NCI-H526 (cell line): ENCODE results near the gene CDH4.
"Not testable (repeated sequence)": the region's sequence is repeated elsewhere in the genome, so short reads cannot be mapped to it uniquely, and the experiment has no call there.

ENCODE experiments used
- DNase-seq, 2 experiments: peaks; one replicate each; lab custom pipeline; 2025; lab: John Stamatoyannopoulos, UW

Gene CDH4

GRCh38 chr20:61958773-61959700 is 707.0 kb downstream of the CDH4 start:
- DNase-seq: no peak

DNA sequence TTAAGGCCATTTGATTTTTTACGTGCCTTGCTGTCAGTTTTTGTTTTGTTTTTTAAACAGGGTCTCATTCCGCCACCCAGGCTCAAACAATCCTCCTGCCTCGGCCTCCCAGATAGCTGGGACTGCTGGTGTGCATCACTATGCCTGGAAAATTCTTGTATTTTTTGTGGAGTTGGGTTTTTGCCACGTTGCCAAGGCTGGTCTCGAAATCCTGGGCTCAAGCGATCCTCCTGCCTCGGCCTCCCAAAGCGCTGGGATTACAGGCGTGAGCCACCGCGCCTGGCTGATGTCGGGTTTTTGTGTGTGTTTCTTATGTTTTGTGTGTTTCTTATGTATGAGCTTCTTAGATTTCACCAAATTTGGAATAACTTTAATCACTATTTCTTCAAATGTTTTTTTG is 708.8 kb downstream of the CDH4 start:
- DNase-seq: no peak

GRCh38 chr20:61963149-61963548 is 711.1 kb downstream of the CDH4 start:
- no peak for DNase-seq

- no peak for DNase-seq
These were observed 712.0 kb downstream of the CDH4 start for GRCh38 chr20:61963885-61964674.

GRCh38 chr20:61964675-61965605 is 712.9 kb downstream of the CDH4 start:
- peak in 1 of 2 experiments; percentile 31 for DNase-seq

DNA sequence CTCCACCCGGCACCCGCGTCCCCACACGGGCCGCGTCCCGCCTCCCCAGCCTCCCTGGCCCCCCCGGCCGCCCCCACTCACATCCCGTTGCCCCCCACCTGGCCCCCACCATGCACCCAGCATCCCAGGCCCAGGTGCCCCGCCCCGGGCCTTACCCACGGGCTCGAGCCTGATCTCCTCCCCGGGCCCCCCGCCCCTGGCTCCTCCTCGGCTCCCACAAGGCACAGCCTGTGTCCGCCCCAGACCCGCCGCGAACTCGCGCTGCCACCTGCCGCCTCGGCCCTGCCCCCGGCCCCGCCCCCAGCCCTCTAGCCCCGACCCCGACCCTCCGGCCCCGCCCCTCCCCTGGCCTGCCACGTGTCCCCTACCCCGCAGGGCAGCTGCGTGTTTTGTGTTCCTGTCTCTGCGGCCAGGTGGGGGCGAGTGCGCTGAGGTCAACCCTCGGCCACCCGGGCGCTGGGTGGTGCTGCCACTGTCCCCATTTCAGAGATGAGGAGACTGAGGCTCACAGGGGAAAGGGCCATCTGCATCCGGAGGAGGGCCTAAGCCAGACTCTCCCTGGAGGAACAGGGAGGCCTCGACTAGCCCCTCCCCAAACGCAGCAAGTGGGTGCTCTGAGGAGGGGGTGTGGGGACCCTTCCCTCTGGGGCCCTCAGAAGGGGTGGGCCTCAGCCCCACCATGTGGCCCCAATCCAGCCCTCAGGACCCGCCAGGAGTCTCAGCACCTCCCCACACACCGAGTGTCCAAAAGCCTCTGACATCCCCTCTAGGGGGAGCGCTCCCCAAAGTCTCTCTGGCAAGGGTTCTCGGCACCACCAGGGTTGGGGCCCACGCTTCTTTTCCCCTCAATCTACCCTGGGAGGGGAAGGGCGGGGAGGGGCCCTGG is 713.8 kb downstream of the CDH4 start:
- peak in 1 of 2 experiments; percentile 67 for DNase-seq

GRCh38 chr20:61966492-61967244 is 714.6 kb downstream of the CDH4 start:
- DNase-seq: no peak

DNA sequence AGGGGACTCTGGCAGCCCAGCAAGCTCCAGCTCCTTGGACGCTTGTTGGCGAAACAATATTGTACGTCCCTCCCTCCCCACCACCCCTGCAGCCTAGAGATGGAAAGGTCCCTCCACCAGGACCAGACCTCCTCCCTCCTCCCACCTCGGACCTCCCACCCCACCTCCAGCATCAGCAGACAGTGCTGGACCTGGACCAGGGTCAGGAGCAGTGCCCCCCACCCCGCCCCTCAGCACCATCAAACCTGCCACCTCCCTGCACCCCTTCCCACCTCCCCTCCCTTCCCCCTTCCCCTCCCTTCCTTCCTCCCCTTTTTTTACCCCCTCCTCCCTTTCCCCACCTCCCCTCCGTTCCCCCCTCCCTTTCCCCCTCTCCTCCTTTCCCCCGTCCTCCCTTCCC is 715.2 kb downstream of the CDH4 start:
- no peak for DNase-seq

DNA sequence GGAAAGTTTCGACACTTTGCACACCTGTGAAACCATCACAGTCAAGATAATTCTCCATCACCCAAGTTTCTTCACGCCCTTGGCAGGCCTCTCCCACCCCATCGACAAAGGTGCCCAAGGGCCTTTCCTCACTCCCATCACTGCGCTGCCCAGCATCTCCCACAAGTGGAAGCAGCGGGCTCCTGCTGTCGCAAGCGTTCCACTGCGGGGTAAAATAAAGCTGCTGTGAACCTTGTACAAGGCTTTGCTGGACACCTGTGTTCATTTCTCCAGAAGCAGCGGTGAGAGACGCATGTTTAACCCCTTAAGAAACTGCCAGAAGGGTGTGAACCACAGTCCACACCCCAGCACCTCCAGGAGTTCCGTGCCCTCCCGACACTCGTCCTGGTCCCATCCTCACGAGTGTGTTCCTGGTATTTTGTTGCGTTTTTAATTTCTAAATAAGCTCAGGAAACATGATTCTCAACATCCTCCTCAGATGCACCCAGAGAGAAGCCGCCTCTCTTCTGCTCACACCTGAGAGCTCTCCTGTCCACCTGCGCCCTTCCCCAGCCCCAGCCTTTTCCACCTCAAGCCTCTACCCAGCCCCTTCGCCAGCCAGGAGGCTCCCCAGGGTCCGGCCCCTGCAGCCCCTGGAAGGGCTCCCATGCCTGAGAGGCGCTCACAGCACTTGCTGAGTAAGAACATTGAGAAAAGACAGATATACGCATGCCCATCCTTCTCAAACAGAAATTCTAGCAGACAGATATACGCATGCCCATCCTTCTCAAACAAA is 716.2 kb downstream of the CDH4 start:
- DNase-seq: no peak

GRCh38 chr20:61968932-61969331 is 716.9 kb downstream of the CDH4 start:
- no peak for DNase-seq

DNA sequence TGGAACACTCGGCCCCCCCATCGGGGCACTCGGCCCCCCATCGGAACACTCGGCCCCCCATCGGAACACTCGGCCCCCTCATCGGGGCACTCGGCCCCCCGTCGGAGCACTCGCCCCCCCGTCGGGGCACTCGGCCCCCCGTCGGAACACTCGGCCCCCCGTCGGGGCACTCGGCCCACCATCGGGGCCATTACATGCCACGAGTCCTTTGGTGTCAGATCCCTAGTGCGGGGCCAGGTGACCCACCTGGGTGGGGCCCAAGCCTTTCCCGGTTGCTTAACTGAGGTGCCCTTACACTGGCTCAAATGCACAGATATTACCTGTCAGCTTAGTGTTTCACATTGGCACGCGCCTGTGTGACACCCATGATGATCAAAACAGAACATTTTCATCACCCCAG is 717.7 kb downstream of the CDH4 start:
- no peak for DNase-seq

- DNase-seq: no peak
These were observed 718.3 kb downstream of the CDH4 start for GRCh38 chr20:61970357-61970756.

- not testable (repeated sequence) for DNase-seq
These were observed 719.5 kb downstream of the CDH4 start for GRCh38 chr20:61971595-61971994.

DNA sequence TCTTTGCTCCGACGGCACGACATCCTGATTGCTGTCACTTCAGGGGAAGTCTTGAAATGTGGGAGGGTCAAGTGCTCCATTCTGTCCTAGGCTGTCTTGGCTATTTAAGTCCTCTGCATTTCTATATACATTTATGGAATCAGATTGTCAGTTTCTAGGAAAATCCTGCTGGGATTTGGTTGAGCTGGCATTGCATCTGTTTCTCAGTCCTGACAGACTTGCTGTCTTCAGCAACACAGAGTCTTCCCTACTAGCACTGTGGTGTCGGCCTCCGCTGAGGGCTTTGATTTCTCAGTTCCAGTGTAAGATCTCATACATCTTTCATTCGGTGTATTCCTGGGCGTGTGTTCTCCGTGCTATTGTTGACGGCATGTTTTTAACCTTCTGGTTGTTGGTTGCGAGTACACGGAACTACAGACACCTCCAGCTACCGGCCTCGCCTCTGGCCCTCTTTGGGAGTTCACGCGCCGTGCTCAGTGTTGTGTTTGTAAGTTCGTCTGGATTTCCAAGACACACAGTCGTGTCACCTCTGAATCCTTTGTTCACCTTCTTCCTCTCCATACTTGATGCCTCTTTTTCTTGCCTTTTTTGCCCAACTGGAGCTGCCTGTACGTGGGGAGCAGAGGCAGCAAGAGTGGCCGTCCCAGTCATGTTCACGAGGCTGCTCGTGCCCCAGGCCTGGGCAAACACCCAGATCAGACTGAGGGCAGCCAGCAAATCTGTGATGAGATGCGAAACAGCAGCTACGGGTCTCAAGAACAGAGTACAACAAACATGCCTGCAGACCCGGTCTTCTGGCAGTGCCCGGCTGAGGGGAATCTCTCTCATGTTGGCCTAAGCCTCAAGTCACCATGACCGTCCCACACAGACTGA is 720.8 kb downstream of the CDH4 start:
- no peak for DNase-seq

DNA sequence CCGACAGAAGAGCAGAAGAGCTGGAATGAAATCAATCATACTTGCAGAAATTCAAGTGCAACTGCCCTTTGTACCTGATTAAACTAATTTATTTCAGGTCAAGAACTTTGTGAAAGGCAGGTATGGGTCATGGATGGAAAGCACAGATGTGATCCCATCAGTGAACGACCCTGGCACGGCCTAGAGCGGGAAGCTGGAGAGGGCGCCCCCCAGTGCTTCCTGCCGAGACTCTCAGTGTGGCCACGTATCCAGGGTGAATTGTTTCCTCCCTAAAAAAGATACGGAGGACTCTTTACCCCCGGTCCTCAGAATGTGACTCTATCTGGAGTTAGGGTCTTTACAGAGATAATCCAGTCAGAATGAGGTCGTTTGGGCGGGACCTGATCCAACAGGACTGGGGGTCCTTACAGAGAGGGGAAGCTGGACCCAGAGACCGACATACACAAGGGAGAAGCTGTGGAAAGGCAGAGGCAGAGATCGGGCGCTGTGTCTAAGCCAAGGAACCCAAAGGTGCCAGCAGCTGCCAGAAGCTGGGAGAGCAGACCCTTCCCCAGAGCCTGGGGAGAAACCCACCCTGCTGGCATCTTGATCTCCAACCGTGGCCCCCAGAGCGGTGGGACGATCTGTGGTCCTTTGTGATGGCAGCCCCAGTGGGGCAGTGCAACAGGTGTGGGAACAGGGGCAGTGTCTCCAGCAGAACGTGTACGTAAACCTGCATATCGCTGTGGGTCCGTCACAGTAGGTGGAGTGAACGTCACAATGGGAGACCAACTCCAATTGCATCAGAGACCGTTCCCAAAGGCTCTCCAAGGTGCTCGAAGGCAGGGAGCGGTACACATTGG is 721.7 kb downstream of the CDH4 start:
- no peak for DNase-seq

DNA sequence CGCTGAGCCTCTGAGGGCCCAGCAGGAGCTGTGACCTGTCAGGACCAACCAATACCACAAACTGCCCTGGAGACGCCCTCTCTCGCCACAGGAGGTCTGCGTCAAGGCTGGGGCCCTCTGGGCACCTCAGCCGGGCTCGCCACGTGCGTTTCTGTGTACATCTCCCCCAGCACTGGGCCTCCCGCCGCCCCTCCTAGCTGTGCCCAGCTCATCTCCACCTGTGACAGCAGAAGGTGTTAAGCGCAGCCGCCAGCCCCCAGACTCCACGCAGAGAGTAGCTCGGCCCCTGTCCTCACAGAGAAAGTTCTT is 722.2 kb downstream of the CDH4 start:
- no peak for DNase-seq

GRCh38 chr20:61975407-61976129 is 723.5 kb downstream of the CDH4 start:
- DNase-seq: no peak
